H1 (cell line): ENCODE measurements around the gene PIWIL1. TPM values are rescaled to one million over a fixed set of nuclear protein-coding genes. Genes with fewer than 3 reads are reported as not detected.

Experiments used
- KDM4A ChIP-seq: IDR thresholded peaks from one replicate; pipeline ENCODE4 v1.7.1; 2012; ENCODE audit warnings: low read depth, mild to moderate bottlenecking, moderate library complexity, low read length, inconsistent platforms; ENCODE audit not compliant: severe bottlenecking
- RBBP5 ChIP-seq: IDR thresholded peaks from 2 replicates; pipeline ENCODE4 v1.7.1; 2012; ENCODE audit warnings: low read depth, mild to moderate bottlenecking, inconsistent platforms, low read length, moderate library complexity, borderline replicate concordance
- SUZ12 ChIP-seq: fragments of 200-600 bp; sonication (generic); IDR thresholded peaks from 2 replicates; pipeline ENCODE4 v1.6.1; 2012; ENCODE audit warnings: mild to moderate bottlenecking, inconsistent platforms, low read length, moderate library complexity, mixed read lengths
- TAF7 ChIP-seq: optimal IDR thresholded peaks from 2 replicates; pipeline ENCODE3; 2011; ENCODE audit warnings: low read depth, mild to moderate bottlenecking, inconsistent platforms, low read length, moderate library complexity, borderline replicate concordance
- polyA plus RNA-seq, 7 experiments: library from polyadenylated mRNA; depleted of rRNA in 3 of 7; stranded (reverse) in 5 of 7; unstranded in 2 of 7; fragments of >200 nt in 5 of 7; fragments of 200-250 nt in 2 of 7; gene quantifications; 1 replicate in 5 of 7; 2 replicates in 1 of 7; 4 replicates in 1 of 7; pipeline versions ENCODE4 v1.2.1 to v1.2.3, GENCODE V29; 2011 to 2013; ENCODE audit warnings: missing spikeins in 2 of 7, mixed read lengths in 2 of 7
- total RNA-seq: library from RNA; stranded (reverse); fragmentation: NEBNext Ultra II Directional; extraction: Animal tissue kit (Norgen Biotek cat#: 25700); gene quantifications from 2 replicates; pipeline ENCODE4 v1.2.1, GENCODE V29; 2021

PIWIL1 gene
- total and polyA plus RNA-seq, 2 of the 8 experiments (the other 6 are each of a cell fraction or from before 2014, with no cell fraction given) = not detected

GRCh38 chr12:130342442-130342841 lies 4.8 kb downstream of the PIWIL1 start (continued):
- TF ChIP-seq RBBP5 (no peak), SUZ12 (no peak), KDM4A (no peak), TAF7 (no peak)
